AG08395 (cell line): ENCODE results near the gene RPS29.
A peak's percentile ranks its signal among the peaks of the same experiment; 100 is the strongest.
"Not testable (repeated sequence)": the region's sequence is repeated elsewhere in the genome, so short reads cannot be mapped to it uniquely, and the experiment has no call there.

ENCODE experiments used
- DNase-seq: peaks from one replicate; pipeline ENCODE4 v3.0.0; 2012; ENCODE audit warnings: mixed read lengths, low spot score

Gene RPS29

DNA sequence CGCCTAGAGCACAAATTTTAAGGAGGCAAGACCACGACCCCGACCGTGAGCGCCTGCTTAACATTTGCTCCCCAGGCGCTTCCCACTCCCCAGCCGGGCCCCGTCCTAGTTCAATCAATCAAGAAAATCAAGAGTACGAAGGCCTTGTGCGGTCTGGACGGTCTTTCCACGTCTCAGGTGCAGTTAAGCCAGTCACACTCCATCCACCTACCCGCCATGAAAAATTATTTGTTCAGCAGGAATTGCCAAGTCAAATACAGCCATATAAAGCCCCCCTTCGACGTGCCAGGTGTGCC lies 12.0 kb upstream of the RPS29 start:
- DNase-seq = peak; percentile 5

DNA sequence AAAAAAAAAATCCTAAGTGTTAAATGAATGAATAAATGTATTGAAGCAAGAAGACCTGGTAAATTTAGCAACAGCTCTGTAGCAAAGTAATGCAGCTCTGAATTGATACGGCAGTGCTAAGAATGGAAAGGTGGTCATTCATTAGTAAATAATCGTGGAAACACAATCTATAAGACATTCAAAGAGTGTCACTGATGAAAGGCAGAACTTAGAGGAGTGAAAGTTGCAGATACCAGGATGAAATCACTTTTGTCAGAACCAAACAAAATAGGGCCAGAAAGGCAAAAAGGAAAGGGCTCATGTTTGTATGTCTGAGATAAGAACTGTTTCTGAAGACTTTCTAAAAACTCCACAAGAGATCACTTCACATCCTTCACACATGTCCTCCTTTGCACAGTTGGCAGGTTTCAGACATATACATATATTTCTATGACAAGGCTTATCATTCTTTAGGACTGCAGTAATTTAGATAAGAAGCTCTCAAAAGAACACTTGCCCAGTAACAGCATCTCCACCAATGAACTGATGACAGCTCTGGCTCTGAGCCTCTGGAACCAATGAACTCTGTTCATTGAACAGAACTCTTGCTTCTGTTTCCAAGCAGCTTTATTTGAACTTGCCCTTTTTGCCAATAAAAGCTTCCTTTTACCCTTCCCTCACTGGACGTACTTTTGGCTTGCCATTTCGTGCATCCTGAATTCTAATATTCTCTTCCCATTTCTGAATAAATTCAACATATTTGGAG lies 8.3 kb upstream of the RPS29 start:
- DNase-seq = no peak

DNA sequence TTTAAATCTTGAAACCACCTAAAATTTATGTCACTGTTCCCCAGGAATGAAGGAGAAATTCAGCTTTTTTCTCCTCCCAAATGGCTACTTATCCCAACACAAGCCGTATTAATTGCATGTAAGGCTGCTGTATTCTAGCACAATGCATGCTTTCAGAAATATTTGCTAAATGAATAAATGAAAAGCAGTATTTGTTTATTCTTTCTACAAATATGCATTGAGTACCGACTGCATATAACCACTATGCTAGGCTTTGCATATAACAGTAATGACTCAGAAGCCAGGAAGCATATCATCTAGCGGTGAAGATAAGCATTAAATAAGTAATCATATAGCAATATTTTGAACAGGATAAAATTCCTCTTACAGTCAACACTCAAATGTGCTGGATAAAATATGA lies 6.8 kb upstream of the RPS29 start:
- no peak for DNase-seq

DNA sequence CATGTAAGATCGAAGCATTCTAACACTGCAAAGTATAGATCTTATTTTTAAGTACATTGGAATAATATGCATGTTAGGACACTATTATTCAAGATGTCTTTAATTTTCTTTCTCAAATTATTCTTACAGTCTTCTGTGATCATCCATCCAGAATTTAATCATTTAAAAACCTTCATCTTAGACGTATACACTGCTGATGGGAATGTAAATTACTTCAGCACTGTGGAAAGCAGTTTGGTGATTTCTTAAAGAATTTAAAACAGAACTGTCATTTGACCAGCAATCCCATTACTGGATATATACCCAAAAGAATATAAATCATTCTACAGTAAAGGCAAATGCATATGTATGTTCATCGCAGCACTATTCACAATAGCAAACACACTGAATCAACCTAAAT lies 3.2 kb upstream of the RPS29 start:
- no peak for DNase-seq

DNA sequence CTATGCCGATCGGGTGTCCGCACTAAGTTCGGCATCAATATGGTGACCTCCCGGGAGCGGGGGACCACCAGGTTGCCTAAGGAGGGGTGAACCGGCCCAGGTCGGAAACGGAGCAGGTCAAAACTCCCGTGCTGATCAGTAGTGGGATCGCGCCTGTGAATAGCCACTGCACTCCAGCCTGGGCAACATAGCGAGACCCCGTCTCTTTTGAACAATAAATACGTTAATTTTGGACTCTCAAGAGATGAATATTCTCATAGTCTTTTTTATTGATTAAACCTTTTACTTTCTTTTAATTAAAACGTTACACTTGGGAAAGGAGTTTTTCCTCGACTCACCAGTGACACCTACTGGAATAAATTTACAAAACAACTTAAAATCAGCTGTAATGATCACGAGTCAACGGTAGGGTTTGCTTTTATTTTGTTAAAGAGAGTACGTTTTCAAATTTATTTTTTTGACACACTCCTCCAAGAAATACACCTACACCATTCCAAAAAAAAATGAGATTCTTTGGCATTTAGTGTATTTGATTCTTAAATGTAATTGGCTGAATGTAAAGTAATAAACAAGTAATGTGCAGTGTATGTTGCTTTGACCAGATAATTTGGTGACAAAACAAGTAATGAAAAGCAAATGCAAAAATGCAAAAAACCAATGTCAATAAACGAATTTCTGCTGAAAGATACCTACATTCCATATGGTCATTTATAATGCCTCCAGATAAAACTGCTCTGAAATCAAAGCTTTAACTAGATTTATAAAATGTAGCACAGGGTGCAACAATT lies 687 bp upstream of the RPS29 start:
- peak; percentile 62 for DNase-seq

DNA sequence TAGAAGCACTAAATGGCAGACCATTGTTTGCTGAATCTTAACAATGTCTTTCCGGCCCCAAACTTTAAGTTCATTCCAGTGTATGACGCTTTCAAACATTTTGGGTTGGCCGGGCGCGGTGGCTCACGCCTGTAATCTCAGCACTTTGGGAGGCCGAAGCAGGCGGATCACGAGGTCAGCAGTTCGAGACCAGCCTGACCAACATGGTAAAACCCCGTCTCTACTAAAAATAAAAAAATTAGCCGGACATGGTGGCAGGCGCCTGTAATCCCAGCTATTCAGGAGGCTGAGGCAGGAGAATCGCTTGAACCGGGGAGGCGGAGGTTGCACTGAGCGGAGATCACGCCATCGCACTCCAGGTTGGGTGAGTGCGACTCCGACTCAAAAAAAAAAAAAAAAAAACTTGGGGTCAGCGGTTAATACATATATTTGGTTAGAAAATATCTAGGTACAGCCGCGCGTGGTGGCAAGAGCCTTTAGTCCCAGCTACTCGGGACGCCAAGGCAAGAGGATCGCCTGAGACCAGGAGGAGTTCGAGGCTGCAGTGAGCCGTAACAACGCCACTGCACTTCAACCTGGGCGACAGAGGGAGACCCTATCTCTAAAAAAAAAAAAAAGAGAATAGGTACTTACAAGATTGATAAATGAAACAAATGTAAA lies 1.1 kb downstream of the RPS29 start:
- not testable (repeated sequence) for DNase-seq

DNA sequence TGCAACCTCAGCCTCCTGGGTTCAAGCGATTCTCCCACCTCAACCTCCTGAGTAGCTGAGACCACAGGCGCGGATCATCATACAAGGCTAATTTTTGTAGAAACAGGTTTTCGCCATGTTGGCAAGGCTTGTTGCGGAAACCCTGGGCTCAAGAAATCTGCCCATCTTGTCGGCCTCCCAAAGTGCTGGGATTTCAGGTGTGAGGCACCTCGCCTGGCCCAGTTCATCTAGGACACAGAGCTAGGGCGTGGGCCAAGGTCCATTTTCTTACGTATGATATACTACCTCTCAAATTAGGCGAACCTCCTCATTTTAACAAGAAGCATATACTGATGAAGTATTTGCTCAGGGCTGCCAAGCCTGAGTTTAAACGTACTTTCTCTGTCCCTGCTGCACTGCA lies 2.1 kb downstream of the RPS29 start:
- no peak for DNase-seq

DNA sequence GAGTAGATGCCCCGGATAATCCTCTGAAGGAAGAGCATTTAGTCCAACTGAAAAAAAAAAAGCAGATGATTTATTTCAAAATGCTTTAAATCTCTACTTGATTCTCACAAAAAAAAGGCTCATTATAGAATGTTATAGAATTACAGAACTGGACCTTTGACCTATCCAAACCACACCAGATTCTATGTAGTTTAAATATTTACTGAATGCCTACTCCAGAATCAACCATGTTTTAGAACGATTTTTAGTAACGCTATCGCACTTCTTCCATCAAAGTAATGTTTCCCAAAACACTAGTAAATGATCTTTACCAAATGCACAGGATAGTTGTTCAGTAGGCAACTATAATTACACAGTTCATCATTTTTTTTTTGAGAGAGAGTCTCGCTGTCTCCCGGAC lies 2.6 kb downstream of the RPS29 start:
- no peak for DNase-seq

DNA sequence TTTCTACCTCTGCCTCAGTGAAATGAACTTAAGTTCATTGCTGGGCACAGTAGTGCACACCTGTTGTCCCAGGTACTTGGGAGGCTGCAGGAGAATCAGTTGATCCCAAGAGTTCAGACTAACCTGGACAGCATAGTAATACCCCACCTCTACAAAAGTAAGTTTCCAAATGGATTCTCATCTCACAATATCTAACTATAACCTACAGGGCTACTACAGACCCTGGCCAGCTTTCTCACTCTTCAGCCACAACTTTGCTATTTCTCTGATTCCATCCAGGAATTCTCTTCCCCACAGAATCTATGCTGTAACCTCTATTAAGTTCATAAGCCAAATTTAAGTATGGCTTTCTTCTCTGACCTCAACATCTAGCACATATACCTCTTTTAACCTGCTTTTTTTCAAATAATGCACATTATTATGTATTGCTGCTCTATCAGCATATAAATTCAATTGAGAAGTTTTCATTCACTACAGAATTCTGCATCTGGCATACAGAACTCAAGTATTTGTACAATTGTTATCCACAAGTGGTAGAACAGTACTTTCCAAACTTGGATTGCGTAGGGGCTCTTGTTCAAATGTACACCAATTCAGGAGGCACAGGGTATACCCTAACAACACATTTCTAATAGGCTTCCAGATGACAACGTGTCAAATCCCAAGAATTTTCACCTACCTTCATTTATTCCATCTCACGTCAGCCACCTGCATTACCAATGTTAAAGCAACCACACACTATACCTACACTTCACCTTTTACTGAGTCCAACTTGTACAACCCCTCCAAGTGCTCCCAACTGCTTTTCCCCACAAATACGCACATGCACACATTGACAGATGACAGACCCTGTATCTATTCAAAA lies 3.8 kb downstream of the RPS29 start:
- DNase-seq = no peak

DNA sequence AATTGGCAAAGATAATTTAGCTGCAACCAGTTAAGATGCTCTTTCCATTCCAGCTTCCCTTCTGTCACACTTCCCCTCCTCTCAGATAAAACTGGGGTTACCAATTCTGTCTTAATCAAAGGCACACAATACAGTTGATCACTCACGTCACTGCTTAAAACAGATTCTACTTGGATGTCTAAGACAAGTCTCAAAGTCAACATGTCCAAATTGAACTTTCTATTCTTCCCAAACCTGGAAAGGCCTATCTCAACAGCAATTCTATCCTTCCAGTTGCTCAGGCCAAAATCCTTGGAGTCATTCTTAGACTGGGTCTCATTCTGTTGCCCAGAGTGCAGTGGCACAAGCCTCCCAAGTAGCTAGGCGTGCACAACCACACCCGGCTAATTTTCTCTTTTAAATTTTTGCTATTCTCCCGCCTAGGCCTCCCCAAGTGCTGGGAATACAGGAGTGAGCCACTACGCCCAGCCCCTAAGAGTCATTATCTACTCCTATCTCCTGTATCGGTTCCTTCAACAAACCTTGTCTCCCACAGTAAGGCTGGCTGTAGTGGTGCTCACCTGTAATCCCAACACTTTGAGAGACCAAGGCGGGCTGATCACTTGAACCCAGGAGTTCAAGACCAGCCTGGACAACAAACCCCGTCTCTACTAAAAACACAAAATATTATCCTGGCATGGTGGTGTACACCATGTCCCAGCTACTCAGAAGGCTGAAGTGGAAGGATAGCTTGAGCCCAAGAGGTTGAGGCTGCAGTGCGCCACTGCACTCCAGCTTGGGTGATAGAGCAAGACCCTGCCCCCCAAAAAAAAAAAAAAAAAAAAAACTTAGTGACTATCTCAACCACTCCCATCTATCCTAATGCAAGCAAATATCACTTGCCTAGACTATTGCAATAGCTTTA lies 4.7 kb downstream of the RPS29 start:
- no peak for DNase-seq

DNA sequence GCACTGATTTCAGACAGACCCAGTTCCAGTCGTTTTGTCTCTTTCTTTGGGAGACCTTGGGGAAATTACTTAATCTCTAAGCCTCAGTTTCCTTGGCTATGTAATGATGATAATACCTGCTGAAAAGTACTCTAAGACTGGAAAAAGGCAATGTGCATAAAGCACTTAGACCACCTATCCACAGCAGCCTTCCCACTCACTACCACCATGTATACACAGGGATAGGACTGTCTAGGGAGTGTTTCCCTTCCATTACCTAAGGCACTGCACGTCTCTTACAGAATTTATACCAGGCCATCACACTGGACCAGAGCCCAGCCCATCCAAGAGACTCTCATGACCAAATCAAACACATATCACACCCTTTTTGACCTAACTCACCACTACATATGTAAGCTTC lies 6.3 kb downstream of the RPS29 start:
- DNase-seq = no peak

DNA sequence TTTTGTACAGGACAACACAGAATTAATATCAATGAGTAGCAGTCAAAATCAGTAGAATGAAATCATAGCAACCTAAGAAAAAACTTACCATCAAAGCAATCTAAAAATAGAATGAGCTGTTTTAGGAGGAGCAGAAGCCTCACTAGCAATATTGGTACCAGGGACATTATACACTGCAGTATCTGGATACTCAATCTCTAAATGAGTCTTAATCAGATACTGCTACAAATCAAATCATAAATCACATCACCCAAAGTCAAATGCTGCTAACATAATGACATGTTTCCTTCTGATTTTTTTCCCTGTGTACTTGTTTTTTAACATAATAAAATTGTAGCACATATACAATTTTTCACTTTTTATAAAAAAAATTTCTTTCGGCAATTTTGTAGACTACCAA lies 8.0 kb downstream of the RPS29 start:
- no peak for DNase-seq

DNA sequence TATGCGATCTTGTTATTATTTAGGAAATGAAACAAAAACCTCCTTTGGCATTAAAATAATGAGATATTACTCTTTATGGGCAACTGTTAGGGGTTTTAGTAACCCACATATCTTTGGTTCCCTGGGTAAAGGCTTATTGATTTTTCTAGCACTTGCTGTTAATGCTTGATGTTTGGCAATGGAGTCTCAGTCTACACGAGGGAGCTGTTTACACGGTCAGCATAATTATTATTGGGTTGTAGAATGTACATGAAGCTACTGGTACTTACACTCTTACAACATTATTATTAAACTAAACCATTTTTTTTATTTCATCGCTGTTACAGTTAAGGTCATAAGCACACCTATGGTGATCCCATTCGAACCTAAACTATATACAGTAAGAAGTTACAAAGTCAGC lies 12.1 kb downstream of the RPS29 start:
- DNase-seq = no peak

DNA sequence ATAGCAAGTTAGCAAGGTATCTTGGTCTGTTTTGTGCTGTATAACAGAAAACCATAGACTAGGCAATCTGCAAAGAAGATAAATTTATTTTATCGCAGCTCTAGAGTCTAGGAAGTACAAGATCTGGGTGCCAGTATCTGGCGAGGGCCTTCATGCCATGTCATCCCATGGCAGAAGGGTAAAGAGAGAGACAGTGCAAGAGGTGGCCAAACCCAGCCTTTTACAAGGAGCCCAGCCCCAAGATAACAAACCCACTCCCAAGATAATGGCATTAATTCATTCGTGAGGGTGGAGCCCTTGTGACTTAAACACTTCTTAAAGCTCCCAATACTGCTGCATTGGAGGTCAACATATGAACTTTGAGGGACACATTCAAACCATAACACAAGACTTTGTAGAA lies 16.9 kb downstream of the RPS29 start:
- DNase-seq = no peak

DNA sequence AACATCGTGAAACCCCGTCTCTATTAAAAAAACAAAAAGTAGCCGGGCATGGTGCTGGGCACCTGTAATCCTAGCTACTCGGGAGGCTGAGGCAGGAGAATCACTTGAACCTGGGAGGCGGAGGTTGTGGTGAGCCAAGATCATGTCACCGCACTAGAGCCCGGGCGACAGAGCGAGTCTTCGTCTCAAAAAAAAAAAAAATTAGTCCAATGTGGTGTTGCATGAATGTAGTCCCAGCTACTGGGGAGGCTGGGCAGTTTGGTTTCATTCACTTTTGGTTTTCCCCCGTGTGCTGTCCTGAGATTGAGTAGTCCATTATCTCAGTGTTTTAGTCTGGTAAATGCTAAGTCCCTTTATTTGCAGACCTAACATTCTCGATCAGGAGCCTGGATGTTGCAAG lies 19.5 kb downstream of the RPS29 start:
- no peak for DNase-seq

DNA sequence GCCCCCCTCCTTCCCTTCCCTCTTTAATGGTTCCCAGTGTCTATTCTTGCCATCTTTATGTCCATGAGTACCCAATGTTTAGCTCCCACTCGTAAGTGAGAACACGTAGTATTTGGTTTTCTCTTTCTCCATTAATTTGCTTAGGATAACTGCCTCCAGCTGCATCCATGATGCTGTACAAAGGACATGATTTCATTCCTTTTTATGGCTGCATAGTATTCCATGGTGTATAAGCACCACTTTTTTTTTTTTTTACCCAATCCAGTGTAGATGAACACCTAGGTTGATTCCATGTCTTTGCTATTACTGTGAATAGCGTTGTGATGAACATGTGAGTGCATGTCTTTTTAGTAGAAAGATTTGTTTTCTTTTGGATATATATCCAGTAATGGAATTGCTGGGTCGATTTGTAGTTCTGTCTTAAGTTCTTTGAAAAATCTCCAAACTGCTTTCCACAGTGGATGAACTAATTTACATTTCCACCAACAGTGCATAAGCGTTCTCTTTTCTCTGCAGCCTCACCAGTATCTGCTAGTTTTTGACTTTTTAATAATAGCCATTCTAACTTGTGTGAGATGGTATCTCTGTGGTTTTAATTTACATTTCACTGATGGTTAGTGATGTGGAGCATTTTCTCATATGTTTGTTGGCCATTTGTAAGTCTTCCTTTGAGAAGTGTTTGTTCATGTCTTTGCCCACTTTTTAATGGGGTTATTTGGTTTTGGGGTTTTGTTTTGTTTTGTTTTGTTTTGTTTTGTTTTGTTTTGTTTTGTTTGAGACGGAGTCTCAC lies 26.0 kb downstream of the RPS29 start:
- DNase-seq = no peak

DNA sequence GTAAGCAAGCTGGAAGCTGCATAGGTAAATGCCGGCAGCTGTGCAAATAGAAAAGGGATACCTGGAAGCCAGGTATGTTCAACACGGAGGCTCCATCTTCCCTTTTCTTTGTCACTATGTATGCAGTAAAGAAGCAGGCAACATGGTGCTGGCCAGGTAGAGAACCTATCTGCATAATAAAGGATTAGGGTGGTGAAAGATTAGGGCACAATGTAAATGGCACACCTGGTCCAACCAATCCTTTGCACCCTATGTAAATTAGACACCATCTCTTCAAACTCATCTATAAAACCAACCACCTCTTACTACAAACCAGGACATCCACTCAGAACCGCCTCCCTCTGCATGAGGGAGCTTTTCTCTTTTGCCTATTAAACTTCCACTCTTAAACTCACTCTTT lies 32.3 kb downstream of the RPS29 start:
- no peak for DNase-seq

DNA sequence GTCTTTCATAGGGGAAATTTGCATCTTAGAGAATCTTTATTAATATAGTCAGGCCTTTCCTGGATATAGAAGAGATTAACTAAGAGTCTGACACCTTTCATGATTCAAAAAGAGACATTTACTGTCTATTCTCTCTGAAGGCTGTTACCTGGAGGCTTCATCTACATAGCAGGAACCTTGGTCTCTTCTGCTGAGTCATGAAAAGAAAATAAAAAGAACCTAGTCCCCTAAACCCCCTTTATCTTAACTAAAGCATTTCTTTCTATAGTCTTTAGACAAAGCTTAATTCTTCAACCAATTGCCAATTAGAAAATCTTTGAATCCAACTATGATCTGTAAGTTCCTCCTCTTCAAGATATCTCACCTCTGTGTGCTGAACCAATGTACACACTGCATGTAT lies 33.1 kb downstream of the RPS29 start:
- DNase-seq = no peak

DNA sequence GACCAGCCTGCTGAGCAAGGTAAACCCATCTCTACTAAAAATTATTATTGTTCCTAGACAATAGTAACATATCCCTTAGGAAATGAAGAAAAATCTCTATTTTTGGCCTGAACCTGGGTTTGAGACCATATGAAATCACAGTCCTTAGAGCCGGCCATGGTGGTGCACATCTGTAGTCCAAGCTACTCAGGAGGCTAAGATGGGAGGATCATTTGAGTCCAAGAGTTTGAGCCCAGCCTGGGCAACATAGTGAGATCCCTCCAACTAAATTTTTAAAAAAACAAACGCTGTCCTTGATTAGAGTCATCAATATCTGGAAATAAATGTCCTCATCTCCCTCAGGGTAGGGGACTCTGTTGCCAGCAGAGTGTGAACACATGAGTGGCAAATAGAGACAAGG lies 34.6 kb downstream of the RPS29 start:
- DNase-seq = no peak
